Gastroesophageal sphincter (tissue), 3 donors: Measurements from ENCODE around the gene ADCK2.
"Not testable (repeated sequence)": the region's sequence is repeated elsewhere in the genome, so short reads cannot be mapped to it uniquely, and the experiment has no call there.

Experiments used
- EP300 ChIP-seq: sonication (generic); formaldehyde crosslinking; IDR thresholded peaks from one replicate; pipeline ENCODE4 v1.6.1; 2017; ENCODE audit warnings: antibody characterized with exemption, mild to moderate bottlenecking
- TF ChIP-seq, protein P1 (sequence below), 4 experiments: fragments of 200-600 bp in 2 of 4; fragments of 450-650 bp in 2 of 4; sonication (generic) in 1 of 4; IDR thresholded peaks; one replicate each; pipeline ENCODE4 v1.5.1; 2017 to 2019; ENCODE audit warnings: antibody characterized with exemption in 4 of 4, mild to moderate bottlenecking in 2 of 4, moderate library complexity in 2 of 4

DNA sequence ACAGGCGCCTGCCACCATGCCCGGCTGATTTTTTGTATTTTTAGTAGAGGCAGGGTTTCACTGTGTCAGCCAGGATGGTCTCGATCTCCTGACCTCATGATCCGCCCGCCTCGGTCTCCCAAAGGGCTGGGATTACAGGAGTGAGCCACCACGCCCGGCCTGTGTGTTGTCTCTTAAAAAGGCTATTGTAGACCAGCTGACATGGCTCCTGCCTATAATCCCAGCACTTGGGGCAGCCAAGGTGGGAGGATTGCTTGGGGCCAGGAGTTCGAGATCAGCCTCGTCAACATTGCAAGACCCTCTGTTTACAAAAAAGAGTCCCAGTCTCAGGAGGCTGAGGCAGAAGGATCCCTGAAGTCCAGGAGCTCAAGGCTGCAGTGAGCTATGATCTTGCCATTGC lies 21.1 kb downstream of the ADCK2 start:
- TF ChIP-seq, protein P1, sequence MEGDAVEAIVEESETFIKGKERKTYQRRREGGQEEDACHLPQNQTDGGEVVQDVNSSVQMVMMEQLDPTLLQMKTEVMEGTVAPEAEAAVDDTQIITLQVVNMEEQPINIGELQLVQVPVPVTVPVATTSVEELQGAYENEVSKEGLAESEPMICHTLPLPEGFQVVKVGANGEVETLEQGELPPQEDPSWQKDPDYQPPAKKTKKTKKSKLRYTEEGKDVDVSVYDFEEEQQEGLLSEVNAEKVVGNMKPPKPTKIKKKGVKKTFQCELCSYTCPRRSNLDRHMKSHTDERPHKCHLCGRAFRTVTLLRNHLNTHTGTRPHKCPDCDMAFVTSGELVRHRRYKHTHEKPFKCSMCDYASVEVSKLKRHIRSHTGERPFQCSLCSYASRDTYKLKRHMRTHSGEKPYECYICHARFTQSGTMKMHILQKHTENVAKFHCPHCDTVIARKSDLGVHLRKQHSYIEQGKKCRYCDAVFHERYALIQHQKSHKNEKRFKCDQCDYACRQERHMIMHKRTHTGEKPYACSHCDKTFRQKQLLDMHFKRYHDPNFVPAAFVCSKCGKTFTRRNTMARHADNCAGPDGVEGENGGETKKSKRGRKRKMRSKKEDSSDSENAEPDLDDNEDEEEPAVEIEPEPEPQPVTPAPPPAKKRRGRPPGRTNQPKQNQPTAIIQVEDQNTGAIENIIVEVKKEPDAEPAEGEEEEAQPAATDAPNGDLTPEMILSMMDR (IDR thresholded peaks at IDR 0.05), result not testable (repeated sequence)
- TF ChIP-seq EP300, result not testable (repeated sequence)
